NCI-H146 treated with DMSO at 0.1 percent for 48 hours (cell line): ENCODE measurements around the gene TEX19.
"Not testable (repeated sequence)": the region's sequence is repeated elsewhere in the genome, so short reads cannot be mapped to it uniquely, and the experiment has no call there.

Experiments
- DNase-seq: peaks from one replicate; lab custom pipeline; 2025; ENCODE audit not compliant: unreplicated experiment; lab: John Stamatoyannopoulos, UW

TEX19 gene

DNA sequence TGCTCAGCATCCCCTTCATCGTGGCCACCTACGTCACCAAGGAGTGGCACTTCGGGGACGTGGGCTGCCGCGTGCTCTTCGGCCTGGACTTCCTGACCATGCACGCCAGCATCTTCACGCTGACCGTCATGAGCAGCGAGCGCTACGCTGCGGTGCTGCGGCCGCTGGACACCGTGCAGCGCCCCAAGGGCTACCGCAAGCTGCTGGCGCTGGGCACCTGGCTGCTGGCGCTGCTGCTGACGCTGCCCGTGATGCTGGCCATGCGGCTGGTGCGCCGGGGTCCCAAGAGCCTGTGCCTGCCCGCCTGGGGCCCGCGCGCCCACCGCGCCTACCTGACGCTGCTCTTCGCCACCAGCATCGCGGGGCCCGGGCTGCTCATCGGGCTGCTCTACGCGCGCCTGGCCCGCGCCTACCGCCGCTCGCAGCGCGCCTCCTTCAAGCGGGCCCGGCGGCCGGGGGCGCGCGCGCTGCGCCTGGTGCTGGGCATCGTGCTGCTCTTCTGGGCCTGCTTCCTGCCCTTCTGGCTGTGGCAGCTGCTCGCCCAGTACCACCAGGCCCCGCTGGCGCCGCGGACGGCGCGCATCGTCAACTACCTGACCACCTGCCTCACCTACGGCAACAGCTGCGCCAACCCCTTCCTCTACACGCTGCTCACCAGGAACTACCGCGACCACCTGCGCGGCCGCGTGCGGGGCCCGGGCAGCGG lies 15.7 kb downstream of the TEX19 start:
- DNase-seq = no peak

DNA sequence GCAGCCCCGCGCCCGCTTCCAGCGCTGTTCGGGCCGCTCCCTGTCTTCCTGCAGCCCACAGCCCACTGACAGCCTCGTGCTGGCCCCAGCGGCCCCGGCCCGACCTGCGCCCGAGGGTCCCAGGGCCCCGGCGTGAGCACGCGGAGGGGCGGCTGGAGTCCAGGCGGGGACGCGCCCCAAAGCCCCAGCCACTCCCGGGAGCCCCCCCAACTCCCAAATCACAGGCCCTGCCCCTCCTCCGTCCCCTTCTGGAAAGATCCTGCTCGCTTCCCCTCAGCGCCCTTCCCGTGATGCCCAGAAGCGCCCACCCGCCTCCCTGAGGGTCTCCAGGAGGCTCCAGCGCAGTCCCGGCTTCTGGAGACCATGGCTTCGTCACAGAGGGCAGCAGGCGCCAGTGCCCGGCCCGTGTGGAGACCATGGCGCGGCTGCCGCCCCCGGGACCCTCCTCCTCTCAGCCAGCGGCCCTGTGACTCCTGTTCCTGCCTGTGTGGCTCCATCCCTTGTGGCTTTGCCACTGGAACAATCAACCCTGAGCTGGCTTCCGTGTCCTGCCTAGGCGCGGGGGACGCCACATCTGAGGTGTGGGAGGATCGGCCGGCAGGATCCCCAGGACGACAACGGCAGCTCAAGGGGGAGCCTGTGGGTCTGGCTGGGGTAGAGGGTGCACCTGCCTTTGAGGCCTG lies 16.5 kb downstream of the TEX19 start:
- DNase-seq = no peak

- no peak for DNase-seq
Observed at GRCh38 chr17:82376042-82376730, 17.1 kb downstream of the TEX19 start.

DNA sequence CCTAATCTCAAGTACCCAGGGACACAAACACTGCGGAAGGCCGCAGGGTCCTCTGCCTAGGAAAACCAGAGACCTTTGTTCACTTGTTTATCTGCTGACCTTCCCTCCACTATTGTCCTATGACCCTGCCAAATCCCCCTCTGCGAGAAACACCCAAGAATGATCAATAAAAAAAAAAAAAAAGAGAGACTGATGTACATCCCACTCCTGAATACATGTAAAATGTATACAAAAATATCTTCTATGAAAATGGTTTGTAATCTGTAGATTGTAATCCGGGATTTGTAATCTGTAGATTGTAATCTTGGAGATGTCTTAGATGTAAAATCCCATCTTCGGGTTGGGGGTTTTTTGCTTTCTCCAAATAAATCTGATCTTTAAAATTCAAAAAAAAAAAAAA lies 18.2 kb downstream of the TEX19 start:
- not testable (repeated sequence) for DNase-seq

DNA sequence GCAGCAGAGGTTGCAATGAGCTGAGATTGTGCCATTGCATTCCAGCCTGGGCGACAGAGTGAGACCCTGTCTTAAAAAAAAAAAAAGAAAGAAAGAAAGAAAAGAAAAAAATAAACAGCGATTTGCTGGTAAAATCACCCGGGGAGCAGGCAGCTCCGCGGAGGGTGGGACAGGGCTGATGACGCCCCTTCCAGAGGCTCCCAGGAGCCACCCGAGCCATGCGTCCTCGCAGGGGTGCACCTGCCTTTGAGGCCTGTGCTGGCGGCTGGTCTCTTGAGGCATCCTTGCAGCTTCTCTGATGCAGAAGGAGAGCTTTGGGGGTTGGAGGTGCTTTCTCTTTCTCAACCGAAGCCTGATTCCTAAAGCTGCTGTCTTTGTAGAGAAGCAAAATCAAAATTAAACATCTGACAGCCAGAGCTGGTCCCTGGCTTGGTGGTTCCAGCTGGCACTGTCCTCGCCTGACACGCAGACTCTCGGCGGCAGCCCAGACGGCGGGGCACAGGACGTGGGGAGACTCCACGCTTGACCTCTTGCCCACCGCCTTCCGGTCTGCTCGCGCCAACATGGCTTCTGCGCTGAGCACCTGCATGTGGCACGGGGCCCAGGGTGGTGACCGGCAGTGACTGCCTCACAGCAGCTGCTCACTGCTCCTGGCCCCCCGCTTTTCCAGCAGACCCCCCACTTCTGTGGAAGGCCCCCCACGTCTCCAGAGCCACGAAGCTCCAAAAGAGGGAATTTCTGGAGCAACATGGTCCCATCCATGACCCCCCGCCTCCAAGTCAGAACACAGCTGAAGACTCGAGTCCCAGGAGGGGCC lies 19.1 kb downstream of the TEX19 start:
- no peak for DNase-seq

GRCh38 chr17:82378741-82379021 lies 19.6 kb downstream of the TEX19 start:
- DNase-seq = no peak

DNA sequence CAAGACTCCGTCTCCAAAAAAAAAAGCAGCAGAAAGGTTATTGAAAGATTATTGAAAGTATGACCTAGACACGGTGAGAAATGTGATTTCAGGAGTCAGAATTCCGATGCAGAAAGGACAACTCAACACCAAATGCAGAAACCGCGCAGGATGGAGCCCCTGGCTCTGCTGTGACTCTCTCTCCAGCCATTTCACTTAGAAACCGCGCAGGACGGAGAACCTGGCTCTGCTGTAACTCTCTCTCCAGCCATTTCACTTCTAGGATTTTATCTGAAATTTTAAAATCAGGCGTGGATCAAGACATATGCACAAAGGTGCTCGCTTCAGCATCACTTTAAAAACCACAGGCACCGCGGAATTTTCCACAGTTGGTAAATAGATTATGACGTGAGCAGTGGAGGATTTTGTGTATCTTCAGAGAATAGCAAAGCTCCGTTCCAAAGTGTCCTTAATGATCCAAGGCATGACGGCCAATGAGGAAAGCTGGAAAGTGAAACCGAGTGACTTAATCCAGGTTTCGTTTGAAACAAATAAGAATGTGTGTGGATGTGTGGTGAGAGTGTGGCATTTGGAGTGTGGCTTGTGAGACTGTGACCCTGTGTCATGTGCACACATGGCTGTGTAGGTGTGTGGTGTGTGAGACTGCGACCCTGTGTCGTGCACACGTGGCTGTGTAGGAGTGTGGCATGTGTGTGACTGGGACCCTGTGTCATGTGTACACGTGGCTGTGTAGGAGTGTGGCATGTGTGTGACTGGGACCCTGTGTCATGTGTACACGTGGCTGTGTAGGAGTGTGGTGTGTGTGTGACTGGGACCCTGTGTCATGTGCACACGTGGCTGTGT lies 22.0 kb downstream of the TEX19 start:
- no peak for DNase-seq

DNA sequence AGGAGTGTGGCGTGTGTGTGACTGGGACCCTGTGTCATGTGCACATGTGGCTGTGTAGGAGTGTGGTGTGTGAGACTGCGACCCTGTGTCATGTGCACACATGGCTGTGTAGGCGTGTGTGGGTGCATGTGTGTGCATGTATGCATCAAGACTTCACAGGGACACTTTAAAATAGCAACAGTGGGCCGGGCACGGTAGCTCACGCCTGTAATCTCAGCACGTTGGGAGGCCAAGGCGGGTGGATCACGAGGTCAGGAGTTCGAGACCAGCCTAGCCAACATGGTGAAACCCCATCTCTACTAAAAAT lies 22.6 kb downstream of the TEX19 start:
- not testable (repeated sequence) for DNase-seq

- not testable (repeated sequence) for DNase-seq
Observed at GRCh38 chr17:82382220-82382932, 23.3 kb downstream of the TEX19 start.

DNA sequence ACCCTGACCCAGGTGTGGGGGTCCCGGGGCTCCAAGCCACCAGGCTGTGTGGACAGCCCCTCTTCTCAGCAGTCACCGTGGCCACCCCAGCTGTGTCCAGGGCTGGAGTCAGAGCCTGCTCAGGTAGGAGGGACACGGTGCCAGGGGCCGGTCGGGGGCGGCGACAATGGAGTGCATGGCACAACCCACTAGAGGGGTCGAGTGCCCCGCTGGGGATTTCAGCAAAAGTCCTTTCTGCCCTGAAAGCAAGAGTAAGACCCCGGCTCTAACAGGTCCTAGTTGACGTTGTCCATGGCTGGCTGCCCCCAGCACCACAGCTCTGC lies 23.8 kb downstream of the TEX19 start:
- DNase-seq = no peak

- no peak for DNase-seq
Observed at GRCh38 chr17:82383411-82383810, 24.4 kb downstream of the TEX19 start.

GRCh38 chr17:82384051-82384729 lies 25.1 kb downstream of the TEX19 start:
- DNase-seq = peak; percentile 60

DNA sequence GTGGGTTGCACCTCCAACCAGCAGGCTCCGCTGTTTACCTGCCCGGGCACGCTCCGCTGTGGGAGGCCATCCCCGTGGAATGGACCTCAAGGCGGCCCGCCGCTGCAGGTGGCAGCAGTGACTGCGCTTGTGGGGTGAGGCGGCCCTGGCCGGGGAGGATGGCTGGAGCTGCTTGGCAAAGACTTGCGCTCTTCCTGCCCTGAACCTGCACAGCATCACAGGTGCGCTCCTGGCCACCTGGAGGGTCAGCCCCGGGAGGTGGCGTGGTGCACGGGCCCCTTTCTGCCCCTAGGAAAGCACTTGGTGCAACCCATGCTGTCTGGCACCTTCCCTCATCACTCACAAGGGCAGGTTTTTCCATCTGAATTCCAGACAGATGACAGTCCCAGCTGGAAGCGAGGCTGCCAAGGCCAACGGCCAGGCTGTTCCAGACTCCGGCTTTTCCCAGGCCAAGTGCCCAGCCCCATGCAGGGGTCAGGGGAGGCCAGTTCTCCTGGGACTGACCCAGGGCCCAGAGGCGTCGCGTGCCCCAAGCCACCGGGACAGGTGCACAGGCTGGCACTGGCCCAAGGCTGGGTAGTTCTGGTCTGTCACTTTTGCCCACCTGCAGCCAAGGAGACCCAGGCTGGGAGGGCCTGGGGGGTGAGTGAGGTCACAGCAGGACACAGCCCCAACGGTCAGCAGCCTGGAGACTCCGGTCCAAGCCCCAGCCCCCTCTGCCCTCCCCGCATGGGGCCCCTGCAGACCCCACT lies 25.9 kb downstream of the TEX19 start:
- DNase-seq = peak; percentile 87

GRCh38 chr17:82385559-82386254 lies 26.7 kb downstream of the TEX19 start:
- DNase-seq = no peak

DNA sequence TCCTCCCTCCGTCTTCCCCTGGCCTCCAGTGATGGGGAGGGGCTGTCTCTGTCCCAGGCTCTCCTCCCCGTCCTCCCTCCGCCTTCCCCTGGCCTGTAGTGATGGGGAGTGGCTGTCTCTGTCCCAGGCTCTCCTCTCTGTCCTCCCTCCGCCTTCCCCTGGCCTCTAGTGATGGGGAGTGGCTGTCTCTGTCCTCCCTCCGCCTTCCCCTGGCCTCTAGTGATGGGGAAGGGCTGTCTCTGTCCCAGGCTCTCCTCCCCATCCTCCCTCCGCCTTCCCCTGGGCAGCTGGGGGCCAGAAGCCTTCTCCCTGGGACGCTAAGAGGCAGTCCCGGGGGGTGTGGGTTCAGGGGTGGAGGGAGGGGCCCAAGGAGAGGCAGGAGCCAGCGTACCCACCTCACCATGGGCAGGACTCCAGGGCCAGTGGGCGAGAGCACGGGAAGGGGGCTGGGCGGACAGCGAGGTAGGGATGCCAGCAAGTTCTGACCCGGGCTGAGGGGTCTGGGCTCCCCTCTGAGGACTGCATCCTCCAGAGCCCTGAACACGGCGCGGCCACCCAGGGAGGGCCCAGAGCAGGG lies 27.3 kb downstream of the TEX19 start:
- no peak for DNase-seq

GRCh38 chr17:82386881-82387704 lies 28.0 kb downstream of the TEX19 start:
- no peak for DNase-seq

DNA sequence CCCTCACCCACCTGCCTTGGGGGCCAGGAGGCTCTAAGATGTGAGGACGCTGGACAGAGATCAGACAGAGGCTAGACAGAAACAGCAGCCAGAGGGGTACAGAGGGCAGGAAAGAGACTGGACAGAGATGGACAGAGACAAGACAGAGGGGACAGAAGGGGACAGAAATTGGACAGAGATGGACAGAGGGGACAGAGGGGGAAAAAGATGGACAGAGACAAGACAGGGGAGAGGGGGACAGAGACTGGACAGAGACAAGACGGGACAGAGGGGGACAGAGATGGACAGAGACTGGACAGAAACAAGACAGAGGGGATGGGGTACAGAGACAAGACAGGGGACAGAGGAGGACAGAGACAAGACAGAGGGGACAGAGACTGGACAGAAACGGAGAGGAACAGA lies 28.7 kb downstream of the TEX19 start:
- no peak for DNase-seq
